Measurements from ENCODE around the gene KCNJ10. TPM values are rescaled to one million over a fixed set of nuclear protein-coding genes. Genes with fewer than 3 reads are reported as not detected.

The KCNJ10 gene
- total and polyA plus RNA-seq, 12 donors = 0.11 to 0.32 (median 0.13) TPM; not detected in 7

- Histone ChIP-seq H3K9me3 (replicated peaks in 1 of 3) (no peaks in the 10 kb centered on the region), H3K4me1 (replicated peaks in 1 of 2) (peaks cover 14 to 31% of the 10 kb centered on the region in 2 donors), H3K4me3 (peak within 1 kb of the TSS; percentile 68 to 96 (median 83)), H3K27ac (peak within 1 kb of the TSS in 3 of 5 donors; percentile 3 to 75 (median 66)), H3K27me3 (no peaks in the 10 kb centered on the region), H3K36me3 (replicated peaks in 1 of 2) (no peaks in the 10 kb centered on the region)
- WGBS, 4 donors = 0 to 1% (median 0%) methylated on average over 13 to 60 of the region's 60 CpGs
- TF ChIP-seq POLR2A (IDR thresholded peaks at IDR 0.05) = peak; percentile 55 to 60
- TF ChIP-seq, protein P1, sequence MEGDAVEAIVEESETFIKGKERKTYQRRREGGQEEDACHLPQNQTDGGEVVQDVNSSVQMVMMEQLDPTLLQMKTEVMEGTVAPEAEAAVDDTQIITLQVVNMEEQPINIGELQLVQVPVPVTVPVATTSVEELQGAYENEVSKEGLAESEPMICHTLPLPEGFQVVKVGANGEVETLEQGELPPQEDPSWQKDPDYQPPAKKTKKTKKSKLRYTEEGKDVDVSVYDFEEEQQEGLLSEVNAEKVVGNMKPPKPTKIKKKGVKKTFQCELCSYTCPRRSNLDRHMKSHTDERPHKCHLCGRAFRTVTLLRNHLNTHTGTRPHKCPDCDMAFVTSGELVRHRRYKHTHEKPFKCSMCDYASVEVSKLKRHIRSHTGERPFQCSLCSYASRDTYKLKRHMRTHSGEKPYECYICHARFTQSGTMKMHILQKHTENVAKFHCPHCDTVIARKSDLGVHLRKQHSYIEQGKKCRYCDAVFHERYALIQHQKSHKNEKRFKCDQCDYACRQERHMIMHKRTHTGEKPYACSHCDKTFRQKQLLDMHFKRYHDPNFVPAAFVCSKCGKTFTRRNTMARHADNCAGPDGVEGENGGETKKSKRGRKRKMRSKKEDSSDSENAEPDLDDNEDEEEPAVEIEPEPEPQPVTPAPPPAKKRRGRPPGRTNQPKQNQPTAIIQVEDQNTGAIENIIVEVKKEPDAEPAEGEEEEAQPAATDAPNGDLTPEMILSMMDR (IDR thresholded peaks at IDR 0.05) = no peak
- intact Hi-C loops (cut with DNase I) = no loop called here
- DNase-seq = peak; percentile 93 to 96 (median 95)
Measured at GRCh38 chr1:160031365-160032164, 38.4 kb downstream of the KCNJ10 start, which contains the start of gene PIGM. PIGM (minus strand) TSS chr1:160031990; CDS start chr1:160031739, 251 bp downstream.

- intact Hi-C loops (cut with DNase I) = no loop called here
Measured at GRCh38 chr1:160030657-160031364, 39.1 kb downstream of the KCNJ10 start.

DNA sequence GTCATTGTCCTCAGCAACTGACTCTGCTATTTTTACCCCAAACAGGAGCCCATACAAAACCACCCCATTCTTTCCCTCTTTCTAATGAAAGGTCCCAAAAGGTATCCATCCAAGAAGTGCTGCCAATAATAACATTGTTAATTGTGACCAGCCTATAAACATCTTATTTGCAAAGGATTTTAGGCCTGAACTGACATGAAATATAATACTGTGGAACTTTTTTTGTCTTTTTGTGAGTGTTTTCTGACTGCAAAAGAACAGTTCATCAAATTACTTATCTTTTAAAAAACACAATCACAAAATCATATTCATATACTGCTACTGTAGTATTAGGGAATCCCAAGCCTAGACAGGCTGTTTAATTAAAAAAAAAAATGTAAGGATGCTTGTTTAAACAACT is 41.5 kb downstream of the KCNJ10 start:
- intact Hi-C loops (cut with DNase I) = no loop called here
- Histone ChIP-seq H3K27ac (no peak overlapping the region), H3K36me3 (replicated peaks in 1 of 2) (no peaks in the 10 kb centered on the region), H3K4me1 (replicated peaks in 1 of 2) (peaks cover 14 to 49% of the 10 kb centered on the region in 2 donors), H3K27me3 (no peaks in the 10 kb centered on the region), H3K9me3 (replicated peaks in 1 of 3) (no peaks in the 10 kb centered on the region), H3K4me3 (no peak overlapping the region)
- TF ChIP-seq, protein P1 (IDR thresholded peaks at IDR 0.05) = no peak
- TF ChIP-seq POLR2A (IDR thresholded peaks at IDR 0.05) = no peak
- DNase-seq = no peak

More at GRCh38 chr1:160030657-160031364, 39.1 kb downstream of the KCNJ10 start:
- Histone ChIP-seq H3K4me3 (peak overlapping the region; percentile 68 to 96 (median 83)), H3K4me1 (replicated peaks in 1 of 2) (peaks cover 14 to 31% of the 10 kb centered on the region in 2 donors), H3K9me3 (replicated peaks in 1 of 3) (no peaks in the 10 kb centered on the region), H3K36me3 (replicated peaks in 1 of 2) (no peaks in the 10 kb centered on the region), H3K27me3 (no peaks in the 10 kb centered on the region), H3K27ac (peak overlapping the region in 2 of 5 donors; percentile 66 to 75)
- WGBS, 4 donors = 7 to 9% (median 7%) methylated on average over 15 to 23 of the region's 23 CpGs
- peak in 3 of 7 donors; percentile 25 to 31 (median 28) for DNase-seq
- TF ChIP-seq POLR2A (IDR thresholded peaks at IDR 0.05) = peak in 1 of 2 donors; percentile 16
- TF ChIP-seq, protein P1 (IDR thresholded peaks at IDR 0.05) = no peak

GRCh38 chr1:160025314-160025713 is 44.6 kb downstream of the KCNJ10 start:
- no peak overlapping the region for H3K27ac ChIP-seq
- peaks cover 2 to 39% of the 10 kb centered on the region in 2 donors for H3K4me1 ChIP-seq (replicated peaks in 1 of 2)
- H3K9me3 ChIP-seq (replicated peaks in 1 of 3) = no peaks in the 10 kb centered on the region
- WGBS, 4 donors = 87 to 91% (median 87%) methylated on average over 1 of the region's 1 CpG
- no peaks in the 10 kb centered on the region for H3K36me3 ChIP-seq (replicated peaks in 1 of 2)
- DNase-seq = no peak
- no peaks in the 10 kb centered on the region for H3K27me3 ChIP-seq
- no peak for TF ChIP-seq POLR2A (IDR thresholded peaks at IDR 0.05)
- TF ChIP-seq, protein P1 (IDR thresholded peaks at IDR 0.05) = no peak
- intact Hi-C loops (cut with DNase I) = no loop called here
- H3K4me3 ChIP-seq = no peak overlapping the region
